ENCODE results near the gene RABEP2.
"Not testable (repeated sequence)": the region's sequence is repeated elsewhere in the genome, so short reads cannot be mapped to it uniquely, and the experiment has no call there.

Gene RABEP2, protein sequence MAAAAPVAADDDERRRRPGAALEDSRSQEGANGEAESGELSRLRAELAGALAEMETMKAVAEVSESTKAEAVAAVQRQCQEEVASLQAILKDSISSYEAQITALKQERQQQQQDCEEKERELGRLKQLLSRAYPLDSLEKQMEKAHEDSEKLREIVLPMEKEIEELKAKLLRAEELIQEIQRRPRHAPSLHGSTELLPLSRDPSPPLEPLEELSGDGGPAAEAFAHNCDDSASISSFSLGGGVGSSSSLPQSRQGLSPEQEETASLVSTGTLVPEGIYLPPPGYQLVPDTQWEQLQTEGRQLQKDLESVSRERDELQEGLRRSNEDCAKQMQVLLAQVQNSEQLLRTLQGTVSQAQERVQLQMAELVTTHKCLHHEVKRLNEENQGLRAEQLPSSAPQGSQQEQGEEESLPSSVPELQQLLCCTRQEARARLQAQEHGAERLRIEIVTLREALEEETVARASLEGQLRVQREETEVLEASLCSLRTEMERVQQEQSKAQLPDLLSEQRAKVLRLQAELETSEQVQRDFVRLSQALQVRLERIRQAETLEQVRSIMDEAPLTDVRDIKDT

DNA sequence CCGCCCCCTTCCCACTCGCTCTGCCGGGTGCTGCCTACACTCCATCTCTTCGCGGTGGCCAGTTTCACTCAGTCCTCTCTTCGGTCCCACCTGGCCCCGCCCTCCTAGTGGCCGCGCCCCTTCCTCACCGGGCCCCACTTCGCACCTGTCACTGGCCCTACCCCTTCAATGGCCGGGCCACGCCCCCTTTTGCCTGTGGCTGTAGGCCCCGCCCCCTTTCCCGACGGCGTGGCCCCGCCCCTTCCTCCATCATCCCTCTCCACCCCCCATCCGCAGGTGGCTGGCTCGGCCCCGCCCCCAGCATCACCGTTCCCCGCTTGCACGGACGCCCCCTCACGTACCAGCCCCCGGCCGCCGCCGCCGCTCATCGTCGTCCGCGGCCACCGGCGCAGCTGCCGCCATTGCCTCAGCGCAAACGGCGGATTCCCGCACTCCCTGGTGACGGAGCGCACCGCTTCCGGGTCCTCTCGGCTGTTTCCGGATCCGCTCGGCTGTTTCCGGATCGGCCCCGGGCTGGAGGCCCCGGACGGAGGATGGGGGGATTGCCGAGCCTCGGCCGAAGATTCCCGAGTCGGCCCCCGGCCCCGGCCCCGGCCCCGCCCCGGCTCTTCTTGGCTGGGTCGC lies at the start of gene RABEP2:
Gene RABEP2, minus strand, starts transcription at position 477 of the 624 bp plus-strand sequence. Its CDS starts 75 bp downstream, at position 402.
- DNase-seq: peak; percentile 77

GRCh38 chr16:28974437-28975157 lies 49.6 kb upstream of the RABEP2 start, which contains the start of gene SPNS1:
Gene SPNS1, plus strand, starts transcription at chr16:28974778. Its CDS starts 374 bp downstream, at chr16:28975152.
- peak; percentile 80 for DNase-seq

DNA sequence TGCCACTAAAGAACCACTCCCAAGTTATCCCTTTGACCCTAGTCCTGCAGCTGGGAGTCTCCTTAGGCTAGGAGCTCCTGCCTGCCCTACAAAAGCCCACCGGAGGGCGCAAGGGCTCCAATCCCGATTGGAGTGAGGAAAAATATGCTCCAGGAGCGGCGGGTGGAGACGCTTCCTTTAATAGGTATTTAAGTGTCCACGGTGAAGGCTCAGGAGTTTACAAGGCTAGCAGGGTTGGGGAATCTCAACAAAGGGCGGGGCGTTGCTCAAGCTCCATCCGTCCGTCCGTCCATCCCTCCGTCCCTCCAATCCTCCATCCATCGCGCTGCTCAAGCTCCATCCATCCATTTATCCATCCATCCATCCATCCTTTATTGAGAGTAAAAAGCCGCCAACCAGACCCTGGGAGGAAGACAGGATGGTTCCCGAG lies 49.0 kb upstream of the RABEP2 start:
- DNase-seq: peak; percentile 67

DNA sequence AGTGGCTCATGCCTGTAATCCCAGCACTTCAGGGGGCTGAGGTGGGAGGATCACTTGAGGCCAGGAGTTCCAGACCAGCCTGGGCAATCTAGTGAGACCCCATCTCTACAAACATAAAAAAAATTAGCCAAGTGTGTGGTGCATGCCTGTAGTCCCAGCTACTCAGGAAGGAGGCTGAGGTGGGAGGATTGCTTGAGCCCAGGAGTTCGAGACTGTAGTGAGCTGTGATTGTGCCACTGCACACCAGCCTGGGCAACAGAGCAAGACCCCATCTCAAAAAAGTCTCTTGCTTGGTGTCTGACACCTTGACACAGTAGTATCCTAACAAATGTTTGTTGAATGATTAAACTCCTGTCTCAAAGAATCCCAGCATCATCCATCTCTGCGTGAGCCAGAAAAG lies 44.7 kb upstream of the RABEP2 start:
- not testable (repeated sequence) for DNase-seq

DNA sequence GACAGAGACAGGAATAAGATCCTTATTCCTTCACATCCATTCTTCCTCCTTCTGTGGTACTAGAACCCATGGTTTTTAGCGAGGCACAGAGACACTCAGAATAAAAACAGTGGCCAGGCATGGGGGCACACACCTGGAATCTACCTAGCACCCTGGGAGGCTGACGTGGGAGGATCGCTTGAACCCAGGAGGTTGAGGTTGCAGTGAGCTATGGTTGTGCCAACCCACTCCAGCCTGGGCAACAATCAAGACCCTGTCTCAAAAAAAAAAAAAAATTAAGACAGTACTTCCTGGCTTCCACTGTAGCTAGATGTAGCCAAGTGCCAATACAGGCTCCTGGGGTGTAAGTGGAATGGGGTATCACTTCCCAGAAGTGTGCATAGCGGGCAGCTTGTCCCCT lies 42.1 kb upstream of the RABEP2 start:
- DNase-seq: no peak

GRCh38 chr16:28964496-28964895 lies 39.5 kb upstream of the RABEP2 start:
- no peak for DNase-seq

DNA sequence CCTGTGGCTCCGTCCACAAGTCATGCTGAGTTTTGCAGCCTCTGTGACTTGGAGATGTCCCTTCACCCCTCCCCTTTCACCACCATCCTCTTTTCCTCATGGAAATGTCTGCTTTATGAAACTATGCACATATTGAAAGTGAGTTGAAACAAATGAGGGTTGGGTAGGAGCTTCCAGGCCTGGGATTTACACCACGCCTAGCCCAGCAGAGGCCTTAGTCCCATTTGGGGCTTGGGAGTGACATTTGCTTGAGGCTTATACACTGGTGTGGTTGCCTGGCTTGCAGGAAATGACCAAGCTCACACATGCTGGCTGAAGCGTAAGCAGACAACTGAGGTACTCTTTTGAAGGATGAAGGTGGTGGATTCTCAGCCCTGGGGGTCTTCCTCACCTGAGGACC lies 39.0 kb upstream of the RABEP2 start:
- DNase-seq: no peak

- no peak for DNase-seq
Measured at GRCh38 chr16:28958836-28959235, 33.8 kb upstream of the RABEP2 start.

- DNase-seq: no peak
Measured at GRCh38 chr16:28958216-28958615, 33.2 kb upstream of the RABEP2 start.

GRCh38 chr16:28951410-28951943 lies 26.4 kb upstream of the RABEP2 start:
- no peak for DNase-seq

DNA sequence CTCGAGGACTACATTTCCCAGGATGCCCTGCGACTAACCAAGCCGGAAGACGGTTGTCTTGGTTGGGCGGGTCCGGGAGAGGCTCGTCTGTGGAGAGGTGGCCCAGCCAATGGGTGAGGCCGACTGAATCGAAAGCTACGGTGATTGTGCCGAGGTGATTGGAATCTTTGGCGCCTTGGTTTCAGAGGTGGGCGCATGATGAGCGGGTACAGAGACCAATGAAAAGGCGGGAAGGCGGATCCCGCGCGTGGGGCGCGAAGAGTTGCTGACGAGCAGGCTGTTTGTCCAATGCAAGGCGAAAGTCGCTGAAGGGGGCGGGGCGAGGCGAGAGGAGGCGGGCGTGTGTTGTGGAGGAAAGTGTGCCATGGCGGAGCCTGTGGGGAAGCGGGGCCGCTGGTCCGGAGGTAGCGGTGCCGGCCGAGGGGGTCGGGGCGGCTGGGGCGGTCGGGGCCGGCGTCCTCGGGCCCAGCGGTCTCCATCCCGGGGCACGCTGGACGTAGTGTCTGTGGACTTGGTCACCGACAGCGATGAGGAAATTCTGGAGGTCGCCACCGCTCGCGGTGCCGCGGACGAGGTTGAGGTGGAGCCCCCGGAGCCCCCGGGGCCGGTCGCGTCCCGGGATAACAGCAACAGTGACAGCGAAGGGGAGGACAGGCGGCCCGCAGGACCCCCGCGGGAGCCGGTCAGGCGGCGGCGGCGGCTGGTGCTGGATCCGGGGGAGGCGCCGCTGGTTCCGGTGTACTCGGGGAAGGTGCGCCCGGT lies 25.8 kb upstream of the RABEP2 start, which contains the start of gene NFATC2IP:
Gene NFATC2IP, plus strand, starts transcription at position 290 of the 762 bp plus-strand sequence. Its CDS starts 75 bp downstream, at position 365.
- DNase-seq: peak; percentile 99

- DNase-seq: no peak
Measured at GRCh38 chr16:28946681-28947080, 21.6 kb upstream of the RABEP2 start.

- no peak for DNase-seq
Measured at GRCh38 chr16:28943281-28943680, 18.2 kb upstream of the RABEP2 start.

- DNase-seq: not testable (repeated sequence)
Measured at GRCh38 chr16:28939825-28940224, 14.8 kb upstream of the RABEP2 start.

- no peak for DNase-seq
Measured at GRCh38 chr16:28938721-28939120, 13.7 kb upstream of the RABEP2 start.

GRCh38 chr16:28937222-28937876 lies 12.3 kb upstream of the RABEP2 start:
- DNase-seq: no peak

GRCh38 chr16:28936784-28937155 lies 11.7 kb upstream of the RABEP2 start:
- DNase-seq: no peak

- no peak for DNase-seq
Measured at GRCh38 chr16:28935924-28936783, 11.1 kb upstream of the RABEP2 start.

GRCh38 chr16:28935346-28935745 lies 10.3 kb upstream of the RABEP2 start:
- DNase-seq: no peak

DNA sequence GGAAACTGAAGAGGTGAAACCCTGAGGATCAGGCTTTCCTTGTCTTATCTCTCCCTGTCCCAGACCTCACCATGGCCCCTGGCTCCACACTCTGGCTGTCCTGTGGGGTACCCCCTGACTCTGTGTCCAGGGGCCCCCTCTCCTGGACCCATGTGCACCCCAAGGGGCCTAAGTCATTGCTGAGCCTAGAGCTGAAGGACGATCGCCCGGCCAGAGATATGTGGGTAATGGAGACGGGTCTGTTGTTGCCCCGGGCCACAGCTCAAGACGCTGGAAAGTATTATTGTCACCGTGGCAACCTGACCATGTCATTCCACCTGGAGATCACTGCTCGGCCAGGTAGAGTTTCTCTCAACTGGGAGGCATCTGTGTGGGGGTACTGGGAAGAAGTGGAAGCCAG lies 8.1 kb upstream of the RABEP2 start:
- no peak for DNase-seq
